HPDE6-E6E7 (cell line): ENCODE data around the gene CCNK.

Experiments
- DNase-seq: peaks from one replicate; pipeline ENCODE4 v3.0.0; 2011; ENCODE audit warnings: missing footprints; ENCODE audit errors: extremely low spot score

CCNK gene

DNA sequence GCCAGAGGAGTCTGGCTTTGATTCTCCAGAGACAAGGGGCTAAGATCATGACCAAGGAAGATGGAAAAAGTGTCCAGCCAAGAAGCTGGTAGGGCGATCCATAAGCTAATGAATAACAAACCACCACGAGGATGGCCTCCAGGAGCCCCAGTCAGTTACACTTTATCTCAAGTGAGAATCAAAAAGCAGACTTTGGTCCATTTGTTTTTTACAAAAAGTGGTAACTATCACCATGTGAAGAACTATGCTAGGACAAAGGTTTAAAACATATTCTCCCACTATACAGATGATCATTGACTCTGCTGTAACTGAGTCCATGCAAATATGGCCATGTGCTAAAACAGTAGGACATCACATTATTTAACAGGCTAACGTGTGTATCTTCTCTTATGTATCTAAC is 14.5 kb upstream of the CCNK start:
- no peak for DNase-seq

DNA sequence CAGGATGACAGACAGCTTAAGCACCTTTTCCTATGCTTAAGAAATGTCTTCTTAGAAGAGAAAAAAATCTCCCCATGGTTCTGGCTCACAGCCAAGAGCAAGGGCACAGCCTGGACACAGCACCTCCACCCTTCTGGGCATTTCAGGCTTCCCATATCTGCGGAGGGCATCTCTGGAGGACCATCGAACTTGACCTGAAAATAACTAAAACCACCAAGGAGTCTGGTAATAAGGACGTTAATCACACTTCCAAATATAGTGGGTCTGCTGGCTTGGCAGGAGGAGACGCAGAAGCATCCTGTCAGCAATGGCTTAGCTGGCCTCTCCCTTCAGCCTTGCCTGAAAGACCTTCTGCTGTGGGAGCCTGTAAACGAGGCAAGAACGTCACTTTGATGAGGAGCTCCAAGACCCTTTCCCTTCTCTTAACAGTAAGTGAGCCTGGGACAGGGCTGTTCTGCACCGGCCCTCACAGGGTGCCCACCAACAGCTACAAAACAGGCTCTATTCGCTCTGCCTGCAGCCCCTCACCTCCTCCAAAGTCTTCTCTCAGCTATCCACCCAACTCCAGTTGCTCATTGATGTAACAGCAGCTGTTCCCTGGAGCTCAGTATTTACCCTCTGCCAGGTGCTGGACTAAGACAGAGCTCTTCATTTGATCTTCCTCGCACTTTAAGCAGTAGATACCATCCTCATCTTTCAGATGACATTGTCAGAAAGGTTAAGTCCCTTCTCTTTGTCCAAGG is 13.7 kb upstream of the CCNK start:
- DNase-seq = no peak

DNA sequence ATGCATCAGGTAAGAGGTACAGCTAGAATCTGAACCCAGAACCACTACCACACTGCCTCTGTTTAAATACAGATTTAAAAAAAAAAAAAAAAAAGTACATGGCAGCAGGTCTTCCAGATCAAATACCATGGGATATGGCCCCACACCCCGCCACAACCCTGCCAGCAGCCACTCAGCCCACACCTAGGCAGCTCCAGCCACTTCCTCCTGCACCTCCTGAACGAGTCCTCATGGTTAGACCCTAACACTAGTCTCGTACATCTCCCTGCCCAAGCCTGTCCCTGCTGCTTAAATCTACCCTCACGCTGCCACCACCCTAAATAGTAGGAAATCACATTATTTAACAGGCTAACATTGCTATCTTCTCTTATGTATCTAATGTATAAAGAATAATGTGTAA is 13.1 kb upstream of the CCNK start:
- DNase-seq = no peak

DNA sequence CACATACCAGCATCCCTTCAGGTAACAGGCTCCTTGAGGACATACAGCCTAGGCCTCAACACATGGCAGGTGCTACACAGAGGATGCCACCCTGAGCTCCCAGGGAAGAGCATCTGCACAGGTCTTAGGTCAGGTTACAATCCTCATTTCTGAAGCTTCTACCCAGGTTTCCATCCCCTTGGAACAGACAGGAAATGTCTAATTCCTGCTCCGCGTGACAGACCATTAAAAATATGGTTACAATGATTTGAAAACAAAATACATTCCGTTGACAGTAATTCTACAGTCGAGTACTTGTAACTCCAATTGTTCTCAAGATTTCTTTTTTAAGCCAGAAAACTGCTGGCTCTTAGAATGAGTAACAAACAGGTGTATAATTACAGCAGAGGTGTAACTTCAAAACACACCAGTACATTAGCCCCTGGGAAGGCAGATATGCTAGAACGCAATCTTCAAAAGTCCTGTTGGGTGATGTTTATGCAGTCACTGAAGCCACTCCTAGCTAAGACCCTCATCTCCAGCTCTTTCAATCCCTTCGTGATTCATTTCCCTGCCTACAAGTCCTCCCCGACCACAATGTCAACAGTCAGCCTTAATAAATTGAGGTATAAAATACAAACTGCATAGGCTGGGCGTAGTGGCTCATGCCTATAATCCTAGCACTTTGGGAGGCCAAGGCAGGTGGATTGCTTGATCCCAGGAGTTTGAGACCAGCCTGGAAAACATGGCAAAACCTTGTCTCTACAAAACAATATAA is 12.2 kb upstream of the CCNK start:
- DNase-seq = no peak

DNA sequence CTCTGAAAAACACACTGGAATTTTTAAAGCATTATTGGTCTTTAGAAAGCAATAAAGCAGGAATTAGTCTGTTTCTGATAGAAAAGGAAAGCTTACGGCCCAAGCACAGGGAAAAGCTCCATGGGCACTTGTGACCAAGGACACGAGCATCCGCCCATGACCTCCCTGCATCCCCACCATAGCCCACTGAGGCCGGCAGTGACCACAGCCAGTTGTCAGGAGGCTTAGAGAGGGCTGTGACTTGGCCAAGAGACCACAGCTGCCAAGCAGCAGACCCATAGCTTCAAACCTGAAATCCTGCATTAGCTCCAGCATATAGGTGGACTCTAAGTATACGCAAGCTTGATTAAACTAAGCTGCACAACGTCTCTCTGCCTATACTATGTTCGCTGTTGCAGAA is 9.5 kb upstream of the CCNK start:
- DNase-seq = no peak

DNA sequence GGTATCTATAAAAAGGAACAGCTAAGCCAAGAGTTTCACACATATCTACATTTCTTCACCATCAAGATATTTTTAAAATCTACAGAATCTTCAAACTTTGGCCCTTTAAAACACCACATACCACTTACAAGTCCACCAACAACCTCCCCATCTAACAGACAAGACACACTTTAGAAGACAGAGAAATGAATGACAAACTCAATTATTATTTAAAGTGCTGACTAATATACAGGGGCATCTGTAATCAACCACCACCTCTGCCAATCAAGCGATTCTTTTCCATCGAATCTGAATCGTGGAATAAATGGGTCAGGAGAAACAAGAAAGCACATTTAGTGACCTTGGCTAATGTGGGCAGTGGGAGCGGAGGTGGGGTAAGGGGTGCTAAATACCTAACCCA is 8.3 kb upstream of the CCNK start:
- no peak for DNase-seq

DNA sequence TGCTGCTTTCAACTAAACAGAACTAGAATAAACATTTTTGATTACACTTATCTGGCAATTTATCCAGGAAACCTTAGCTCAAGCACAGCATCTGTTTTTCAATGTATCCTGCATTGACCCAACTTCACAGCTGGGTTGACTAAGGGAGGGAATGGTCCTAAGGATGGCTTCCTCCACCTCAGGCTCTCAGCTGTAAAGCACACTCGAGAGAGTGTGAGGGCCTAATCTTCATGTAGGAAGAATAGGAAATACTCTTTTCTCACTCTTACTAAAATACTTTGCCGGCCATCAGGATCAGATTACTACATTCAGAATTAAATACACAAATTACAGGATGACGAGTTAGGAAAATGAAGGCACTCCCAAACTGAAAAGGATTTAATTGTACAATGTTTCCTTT is 7.8 kb upstream of the CCNK start:
- no peak for DNase-seq

DNA sequence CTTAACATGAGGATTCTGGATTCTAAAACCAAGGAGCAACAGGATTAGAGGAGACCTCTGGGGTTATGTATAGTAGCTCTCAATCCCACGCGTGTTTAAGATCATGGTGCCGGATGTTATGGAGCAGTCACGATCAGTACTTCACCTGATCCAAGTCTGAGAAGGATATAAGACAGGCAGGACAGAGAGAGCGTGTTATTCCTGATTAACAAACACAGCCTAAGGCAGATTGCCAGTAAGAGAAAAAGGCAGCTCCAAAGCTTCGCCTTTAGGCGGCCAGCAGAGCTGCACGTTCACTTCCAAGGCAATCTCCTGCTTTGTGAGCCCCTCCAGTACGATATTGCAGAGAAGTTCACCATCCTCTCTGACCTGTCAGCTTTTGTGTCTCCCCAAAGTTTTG is 6.0 kb upstream of the CCNK start:
- no peak for DNase-seq

DNA sequence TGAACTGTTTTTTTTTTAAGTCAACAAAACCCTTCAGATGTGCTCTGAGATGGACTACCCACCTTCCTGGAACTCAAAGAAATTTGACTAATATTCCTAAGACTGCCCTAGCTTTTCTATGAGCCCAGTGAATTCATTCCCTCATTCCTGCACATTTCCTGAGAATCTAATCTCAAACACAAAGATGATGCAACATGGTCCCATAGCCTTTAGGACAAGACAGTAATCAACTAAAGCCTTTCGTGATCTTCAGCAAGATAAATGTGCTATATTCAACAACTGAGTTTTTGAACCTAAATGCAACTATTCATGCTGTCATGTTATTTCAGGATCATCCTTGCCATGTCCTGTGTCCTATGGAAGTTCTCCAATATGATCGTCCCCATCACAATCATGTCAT is 5.5 kb upstream of the CCNK start:
- DNase-seq = no peak

DNA sequence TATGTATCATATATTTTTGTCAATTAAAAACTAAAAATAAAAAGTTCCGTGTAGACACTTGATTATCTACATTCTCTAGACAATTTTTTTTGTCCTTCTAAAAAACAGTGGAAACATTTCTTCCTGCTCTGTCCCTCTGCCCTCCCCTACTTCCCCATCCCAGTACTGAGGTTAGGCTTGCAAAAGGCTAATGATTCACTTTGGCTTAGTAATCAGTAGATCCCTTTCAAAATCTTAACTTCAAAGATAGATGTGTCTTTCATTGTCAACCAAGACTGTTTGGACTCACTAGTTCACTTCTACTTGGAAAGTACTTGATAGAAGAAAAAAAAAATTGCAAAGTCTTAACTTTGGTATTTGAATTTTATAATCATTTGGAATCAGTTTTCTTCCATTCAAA is 4.3 kb upstream of the CCNK start:
- no peak for DNase-seq

DNA sequence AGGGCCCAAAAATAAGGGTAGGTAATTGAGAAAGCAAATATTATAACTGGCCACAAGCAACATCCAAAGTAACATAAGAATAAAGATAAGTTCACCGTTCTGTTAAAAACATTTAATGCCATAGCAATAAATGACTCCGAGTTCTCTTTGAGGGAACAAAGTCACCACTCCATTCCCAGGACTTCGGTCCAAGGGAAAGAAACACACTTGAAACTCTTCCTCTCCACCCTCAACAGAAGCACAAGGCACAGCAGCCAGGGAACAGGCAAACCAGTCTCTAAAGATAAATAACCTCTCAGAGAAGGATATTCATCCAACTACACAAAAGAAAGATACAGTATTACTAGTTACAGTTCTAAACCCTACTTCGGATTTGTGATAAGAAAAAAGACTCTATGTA is 3.1 kb upstream of the CCNK start:
- DNase-seq = no peak

DNA sequence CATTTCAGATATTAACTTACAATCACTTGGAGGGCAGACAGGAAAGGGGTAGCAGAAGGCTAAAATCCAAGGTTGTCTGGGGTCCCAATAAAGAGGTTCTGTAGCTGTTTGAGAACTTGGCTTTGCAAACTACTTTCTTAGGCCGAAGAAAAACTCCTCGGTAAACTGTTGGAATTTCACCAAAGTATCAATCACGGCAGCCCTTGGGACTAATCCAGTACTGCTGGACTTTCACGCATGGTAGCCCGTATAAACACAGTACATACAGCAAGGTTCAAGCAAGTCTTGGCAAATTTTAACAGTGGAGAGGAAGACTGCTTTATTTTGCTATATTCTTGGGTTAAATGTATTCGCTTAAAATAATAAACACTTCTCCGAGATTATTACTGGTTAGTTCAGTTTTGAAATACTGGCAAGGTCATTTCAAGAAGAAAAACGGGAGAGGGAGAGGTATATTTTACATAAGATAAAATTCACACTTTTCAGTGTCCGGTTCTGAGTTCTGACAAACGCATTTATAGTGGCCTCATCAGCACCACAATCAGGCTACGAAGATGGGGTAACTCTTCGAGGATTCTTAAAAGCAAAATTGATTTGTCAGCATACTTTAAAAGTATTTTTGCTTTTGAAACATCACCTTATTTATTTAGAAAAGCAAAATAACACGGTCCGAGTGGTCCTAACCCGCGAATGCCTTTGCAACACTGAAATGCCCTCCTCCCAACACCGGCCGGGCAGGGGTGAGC is 1.9 kb upstream of the CCNK start:
- no peak for DNase-seq

DNA sequence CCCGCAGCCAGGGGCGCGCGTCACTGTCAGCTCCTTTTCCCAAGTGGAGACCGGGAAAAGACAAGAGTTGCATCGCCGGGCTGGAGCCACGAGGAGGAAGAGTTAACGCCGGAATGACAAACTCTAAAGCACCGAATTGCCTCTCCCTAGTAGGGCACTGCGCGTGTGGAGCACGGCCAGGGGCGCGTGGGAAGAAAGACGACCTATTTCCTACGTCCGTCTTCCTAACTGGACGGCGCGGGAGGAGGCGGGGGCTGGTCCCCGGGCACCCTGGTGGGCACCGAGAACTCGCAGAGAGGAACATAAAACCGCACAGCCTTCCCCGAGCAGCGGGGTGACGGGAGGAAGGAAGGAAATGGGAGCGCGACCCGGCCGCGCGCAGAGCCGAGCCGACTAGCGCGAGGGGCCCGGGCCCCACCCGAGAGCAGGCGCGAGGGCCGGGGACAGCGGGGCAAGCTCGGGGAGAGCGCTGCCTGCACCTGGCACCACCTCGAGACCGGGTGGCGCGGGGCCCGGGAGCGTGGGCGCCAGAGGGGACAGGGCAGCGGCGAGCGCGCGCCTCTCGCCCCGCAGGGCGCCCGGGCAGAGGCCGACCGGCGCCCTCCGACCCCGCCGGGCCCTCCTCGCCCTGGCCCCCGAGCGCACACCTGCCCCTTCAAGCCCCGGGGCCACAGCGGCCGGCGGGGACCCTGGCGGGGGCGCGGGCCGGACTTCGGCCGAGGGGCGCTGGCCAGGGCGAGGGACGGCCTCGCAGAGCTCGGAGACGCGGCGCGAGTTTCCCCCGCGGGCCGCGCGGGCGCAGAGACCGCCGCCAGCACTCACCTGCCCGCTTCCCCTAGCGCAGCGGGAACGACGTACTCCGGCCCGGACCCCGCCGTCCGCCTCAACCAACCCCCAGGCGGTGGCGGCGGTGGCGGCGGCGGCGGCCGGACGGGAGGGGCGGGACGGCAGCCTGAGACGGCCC is 1.0 kb upstream of the CCNK start, which contains the start of gene SETD3:
TSS of gene SETD3 (minus strand) at position 954 of the 964 bp plus-strand sequence. CDS start 15,054 bp downstream, outside the sequence.
- DNase-seq = no peak

DNA sequence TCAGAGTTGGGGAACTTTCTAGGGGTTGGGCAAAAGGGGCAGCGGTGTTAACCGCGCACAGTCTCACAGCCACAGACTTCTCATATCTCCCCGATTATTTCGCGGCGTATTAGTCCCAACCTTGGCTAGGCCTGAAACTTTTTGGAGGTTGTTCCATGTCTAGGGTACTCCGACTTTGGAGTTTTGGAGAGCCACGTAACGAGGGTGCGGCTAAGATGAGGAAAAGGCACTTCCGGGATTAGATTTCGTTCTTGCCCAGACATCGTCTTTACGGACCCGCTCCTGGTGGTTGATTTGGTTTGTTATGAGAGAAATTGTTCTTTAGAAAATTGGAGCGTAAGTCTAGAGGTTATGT is 513 bp downstream of the CCNK start:
- no peak for DNase-seq

DNA sequence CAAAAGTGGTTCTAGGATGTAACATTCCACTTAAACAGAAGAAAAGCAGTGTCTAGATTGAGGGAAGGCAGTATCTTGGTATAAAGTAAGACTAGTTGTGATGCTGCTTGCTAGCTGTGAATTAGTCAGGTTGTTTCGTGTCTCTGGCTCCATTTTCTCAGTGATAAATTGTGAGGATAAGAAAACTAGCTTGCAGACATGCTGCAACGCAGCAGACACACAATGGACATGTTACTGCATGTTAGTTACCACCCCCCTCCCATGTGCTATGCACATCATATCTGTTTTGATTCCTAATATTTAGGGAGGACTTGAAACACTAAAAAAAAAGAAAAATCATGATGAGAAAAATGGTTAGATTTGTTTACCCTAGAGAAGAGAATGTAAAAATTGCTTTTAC is 2.9 kb downstream of the CCNK start:
- DNase-seq = no peak

DNA sequence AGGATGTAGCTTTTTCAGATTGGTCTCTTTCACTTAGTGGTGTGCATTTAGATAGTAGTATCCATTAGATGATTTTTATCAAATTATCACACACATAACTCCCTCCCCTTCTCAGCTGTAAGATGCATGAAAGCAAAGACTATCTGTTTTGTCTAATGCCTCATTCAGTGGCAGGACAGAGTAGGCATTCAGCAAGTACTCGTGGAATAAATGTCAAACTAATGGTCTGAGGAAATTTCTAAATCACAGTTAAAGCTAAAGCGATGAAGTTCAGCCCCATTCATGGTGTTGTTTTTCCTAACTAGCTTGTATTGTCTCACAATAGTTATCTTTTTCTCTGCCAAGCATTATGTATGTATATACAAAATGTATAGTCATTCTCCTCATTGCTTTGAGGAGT is 16.1 kb downstream of the CCNK start:
- DNase-seq = no peak

DNA sequence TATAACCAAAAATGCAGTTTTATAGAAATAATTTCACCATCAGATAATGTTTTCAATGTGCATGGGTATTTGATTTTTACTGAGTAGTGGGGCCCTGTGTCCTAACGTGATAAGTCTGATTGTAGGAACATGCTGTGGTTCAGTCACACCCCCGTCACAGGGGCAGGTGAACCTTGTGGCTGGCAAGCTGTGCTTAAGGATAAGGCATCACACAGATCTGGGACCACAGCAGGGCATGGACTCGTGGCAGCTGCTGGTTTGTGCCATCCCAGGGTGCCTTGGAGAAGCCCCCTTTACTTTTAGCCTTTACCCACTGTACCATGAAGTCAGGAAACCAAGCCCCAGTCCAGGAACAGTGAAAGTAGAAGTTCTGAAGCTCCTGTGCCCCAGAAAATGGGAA is 16.7 kb downstream of the CCNK start:
- DNase-seq = no peak

DNA sequence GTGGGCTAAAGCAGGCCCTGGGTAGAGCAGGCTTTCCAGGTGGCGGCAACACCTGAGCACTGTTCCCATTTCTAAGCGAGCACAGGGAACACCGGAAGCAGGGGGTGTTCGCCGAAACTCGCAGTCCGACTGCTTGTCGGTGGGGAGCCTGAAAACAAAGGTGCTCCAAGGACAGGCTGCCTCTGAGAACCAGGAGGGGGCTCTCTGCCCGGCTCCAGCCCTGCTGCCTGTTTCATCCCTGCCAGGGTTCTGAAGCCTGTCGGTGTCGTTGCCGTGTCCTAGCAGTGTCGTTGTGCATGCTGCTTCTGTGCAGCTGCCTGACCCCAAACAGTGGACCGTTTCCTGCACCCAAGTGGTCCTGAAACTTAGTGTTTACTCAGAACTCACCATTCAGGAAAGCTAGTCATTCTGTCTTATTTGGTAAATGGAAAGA is 21.8 kb downstream of the CCNK start:
- DNase-seq = no peak

DNA sequence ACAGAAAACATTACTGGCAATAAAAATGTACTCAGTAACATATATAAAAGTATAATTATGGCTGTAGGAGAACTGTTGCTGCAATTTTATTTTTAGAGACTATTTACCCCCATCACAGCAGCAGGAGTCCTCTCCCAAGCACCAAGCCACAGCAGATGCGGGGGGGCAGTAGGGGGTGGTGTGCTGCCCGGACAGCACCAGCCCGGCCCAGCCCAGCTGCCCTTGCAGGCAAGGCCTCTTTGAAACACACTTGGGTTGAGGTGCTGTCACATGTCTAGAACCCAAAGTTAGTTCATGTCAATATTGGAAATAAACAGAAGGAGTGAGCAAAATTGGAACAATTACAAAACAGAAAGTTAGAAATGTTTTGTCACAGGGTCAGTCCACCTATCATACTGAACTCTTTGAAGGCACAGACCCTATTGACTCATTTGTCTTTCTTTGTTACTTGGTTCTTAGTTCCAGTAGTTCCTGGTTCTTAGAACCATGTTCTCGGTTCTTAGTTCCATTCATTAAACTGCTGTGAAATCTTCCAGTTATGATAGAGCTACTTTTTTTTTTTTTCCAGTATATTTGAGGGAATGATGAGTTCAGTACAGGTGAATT is 22.7 kb downstream of the CCNK start:
- no peak for DNase-seq

DNA sequence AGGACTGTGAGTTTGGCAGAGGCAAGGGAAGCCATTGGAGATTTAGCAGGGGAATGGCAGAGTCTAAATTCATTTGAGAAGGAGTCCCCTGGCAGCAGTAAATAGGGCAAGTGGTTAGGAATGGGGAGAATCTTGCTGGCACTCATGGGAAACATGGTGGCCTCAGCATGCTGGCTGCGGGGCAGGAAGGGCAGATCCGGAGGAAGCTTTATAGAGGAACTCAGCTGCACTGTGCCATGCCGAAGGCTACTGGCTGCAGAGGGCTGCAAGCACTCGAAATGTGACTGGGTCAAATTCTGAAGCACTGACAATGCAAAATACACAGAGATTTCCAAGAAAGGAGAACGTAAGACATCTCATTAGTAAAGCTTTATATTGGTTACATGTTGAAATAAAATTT is 23.9 kb downstream of the CCNK start:
- no peak for DNase-seq

DNA sequence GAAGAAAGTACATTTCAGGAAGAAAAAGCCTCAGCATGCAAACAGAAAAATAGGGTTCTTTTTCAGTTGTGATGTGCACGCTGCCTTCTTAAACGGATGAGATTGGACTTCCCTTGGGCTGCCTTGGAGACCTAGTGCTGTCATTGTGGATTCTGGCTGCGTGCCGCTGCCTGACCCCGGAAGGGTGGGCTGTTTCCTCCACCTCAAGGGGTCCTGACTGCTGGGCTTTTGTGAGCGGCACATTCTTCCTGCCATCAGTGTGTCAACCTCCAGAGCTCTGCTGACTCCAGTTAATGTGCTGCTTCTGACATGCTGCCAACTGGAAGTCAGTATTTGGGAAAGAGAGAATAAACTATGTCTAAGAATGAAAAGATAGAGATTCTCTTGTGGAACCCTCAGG is 25.1 kb downstream of the CCNK start:
- DNase-seq = no peak
